Lung microvascular endothelial cell (primary cell): ENCODE results near the gene CNPPD1. TPM values are rescaled to one million over a fixed set of nuclear protein-coding genes. Genes with fewer than 3 reads are reported as not detected.
"Not testable (repeated sequence)": the region's sequence is repeated elsewhere in the genome, so short reads cannot be mapped to it uniquely, and the experiment has no call there.

Source experiments
- DNase-seq, 2 donors: peaks; one replicate each; pipeline versions ENCODE4 v3.0.0 to v3.0.0-alpha.2; 2010; ENCODE audit warnings: low read depth in 2 of 2
- total RNA-seq: library from RNA; depleted of rRNA; stranded (reverse); fragments of >200 nt; gene quantifications from 2 replicates; pipeline ENCODE4 v1.2.1, GENCODE V29; 2014

The CNPPD1 gene
- total RNA-seq, 1 donor from 2014 or later: 26.4 TPM

- peak; percentile 40 to 47 for DNase-seq
Observed at GRCh38 chr2:219207884-219208740, 31.4 kb upstream of the CNPPD1 start.

DNA sequence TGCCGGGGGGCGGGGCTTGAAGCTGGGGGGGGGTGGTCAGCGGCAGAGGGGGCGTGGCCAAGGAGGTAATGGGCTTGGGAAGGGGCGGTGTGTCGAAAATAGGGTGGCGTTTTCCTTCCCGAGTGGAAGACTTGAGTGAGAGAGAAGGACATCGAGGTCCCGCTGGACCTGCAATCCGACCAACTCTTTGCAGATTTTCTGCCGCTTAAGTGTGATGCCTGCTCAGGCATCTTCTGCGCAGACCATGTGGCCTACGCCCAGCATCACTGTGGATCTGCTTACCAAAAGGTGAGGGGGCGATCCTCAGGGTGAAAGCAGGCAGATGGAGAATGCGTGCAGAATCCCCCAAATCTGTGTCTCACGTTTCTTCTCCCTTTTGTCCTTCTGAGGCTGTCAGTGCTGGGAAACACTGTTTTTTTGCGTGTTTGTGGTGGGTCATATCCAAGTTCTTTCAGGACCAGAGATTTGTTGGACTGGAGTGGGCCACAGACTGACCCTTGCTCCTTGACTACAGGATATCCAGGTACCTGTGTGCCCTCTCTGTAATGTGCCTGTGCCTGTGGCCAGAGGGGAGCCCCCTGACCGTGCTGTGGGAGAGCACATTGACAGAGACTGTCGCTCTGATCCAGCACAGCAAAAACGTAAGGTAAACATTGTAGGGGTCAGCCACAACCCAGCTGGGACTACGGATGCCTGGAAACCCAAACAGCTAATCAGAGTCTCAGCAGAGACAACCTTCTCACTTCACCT is 30.6 kb upstream of the CNPPD1 start:
- peak in 1 of 2 donors; percentile 17 for DNase-seq

GRCh38 chr2:219206328-219207133 is 29.8 kb upstream of the CNPPD1 start, which contains the start of gene ZFAND2B:
TSS of gene ZFAND2B (plus strand) at chr2:219206782. CDS start at chr2:219206988, 206 bp downstream.
- peak; percentile 92 to 94 for DNase-seq

- DNase-seq: no peak
Observed at GRCh38 chr2:219205981-219206327, 29.2 kb upstream of the CNPPD1 start.

DNA sequence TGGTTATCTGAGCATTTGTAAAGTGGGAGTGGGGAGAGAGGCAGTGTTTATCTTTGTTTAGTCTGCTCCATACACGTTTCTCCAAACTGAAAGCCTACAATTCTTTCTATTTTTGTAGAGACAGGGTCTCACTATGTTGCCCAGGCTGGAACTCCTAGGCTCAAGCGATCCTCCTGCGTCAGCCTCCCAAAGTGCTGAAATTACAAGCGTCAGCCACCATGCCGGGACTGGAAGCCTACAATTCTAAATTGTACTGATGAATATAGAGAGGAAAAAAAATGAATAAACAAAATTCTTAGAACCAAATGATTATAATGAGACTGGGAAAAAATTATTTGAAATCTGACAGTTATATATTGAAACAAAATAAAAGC is 28.4 kb upstream of the CNPPD1 start:
- no peak for DNase-seq

DNA sequence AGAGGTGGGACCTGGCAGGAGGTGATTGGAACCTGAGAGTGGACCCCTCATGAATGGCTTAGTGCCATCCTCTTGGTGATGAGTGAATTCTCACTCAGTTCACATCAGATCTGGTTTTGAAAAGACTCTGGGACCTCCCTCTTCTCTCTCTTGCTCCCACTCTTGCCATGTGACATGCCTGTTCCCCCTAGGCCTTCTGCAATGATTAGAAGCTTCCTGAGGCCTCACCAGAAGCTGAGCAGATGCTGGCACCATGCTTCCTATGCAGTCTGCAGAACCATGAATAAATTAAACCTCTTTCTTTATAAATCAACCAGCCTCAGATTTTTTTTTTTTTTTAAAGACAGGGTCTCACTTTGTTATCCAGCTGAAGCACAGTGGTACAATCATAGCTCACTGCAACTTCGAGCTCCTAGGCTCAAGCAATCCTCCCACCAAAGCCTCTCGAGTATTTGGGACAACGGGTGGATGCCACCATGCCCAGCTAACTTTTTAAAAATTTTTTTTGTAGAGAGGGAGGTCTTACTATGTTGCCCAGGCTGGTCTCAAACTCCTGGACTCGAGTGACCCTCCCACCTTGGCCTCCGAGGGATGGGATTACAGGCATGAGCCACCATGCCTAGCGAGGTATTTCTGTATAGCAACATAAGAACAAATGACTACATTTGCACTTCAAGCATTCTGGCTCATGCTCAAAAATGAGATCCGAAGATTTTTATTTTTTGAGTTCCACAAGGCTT is 27.9 kb upstream of the CNPPD1 start:
- DNase-seq: no peak

DNA sequence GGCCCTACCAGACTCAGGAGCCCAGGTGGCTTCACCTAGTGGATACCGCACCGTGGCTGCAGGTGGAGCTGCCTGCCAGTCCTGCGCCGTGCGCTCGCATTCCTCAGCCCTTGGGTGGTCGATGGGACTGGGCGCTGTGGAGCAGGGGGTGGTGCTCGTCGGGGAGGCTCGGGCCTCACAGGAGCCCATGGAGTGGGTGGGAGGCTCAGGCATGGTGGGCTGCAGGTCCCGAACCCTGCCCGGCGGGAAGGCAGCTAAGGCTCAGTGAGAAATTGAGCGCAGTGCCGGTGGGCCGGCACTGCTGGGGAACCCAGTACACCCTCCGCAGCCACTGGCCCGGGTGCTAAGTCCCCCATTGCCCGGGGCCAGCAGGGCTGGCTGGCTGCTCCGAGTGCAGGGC is 24.6 kb upstream of the CNPPD1 start:
- not testable (repeated sequence) for DNase-seq

GRCh38 chr2:219200502-219201326 is 24.0 kb upstream of the CNPPD1 start:
- DNase-seq: not testable (repeated sequence)

DNA sequence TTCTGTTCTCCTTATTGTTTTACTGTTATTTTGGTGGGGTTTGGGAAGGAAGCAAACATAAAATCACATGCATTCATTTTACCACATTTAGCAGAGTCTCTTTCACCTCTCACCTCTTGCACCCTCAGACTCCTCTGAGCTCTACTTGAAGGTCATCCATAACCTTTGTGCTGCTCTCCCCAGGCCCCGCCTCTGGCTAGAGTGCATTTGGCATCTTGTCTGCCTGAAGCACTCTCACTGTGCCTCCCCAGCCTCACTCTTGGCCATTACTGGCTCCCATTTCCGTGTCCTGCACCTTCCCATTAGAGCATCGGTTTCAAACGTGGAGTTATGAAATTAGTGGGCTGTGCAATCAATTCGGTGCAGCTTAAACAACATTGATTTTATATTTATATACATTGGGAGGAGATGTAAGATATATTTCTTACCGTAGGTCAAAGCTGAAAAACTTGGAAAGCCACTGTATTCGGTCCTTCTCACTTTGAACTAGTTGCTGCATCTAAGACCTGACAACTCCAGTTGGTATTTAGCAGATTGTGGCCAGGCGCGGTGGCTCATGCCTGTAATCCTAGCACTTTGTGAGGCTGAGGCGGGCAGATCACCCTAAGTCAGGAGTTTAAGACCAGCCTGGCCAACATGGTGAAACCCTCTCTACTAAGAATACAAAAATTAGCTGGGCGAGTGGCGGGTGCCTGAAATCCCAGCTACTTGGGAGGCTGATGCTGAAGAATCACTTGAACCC is 22.9 kb upstream of the CNPPD1 start:
- DNase-seq: no peak

- DNase-seq: no peak
Observed at GRCh38 chr2:219198974-219199373, 22.2 kb upstream of the CNPPD1 start.

DNA sequence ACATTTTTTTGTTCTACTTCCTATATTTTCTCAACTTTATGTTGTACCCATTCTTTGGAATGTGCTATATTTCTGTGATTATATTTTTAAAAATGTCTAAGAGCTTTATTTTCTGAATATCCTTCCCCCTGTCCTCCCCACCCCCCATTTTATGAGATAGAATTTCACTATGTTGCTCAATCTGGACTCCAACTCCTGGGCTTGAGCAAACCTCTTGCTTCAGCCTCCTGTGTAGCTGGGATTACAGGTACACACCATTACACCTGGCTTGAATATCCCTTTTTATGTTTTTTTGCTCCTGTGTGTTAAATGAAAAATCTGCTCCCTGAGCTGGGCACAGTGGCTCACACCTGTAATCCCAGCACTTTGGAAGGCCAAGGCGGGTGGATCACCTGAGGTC is 20.7 kb upstream of the CNPPD1 start:
- no peak for DNase-seq

- DNase-seq: no peak
Observed at GRCh38 chr2:219186754-219187456, 10.2 kb upstream of the CNPPD1 start.

- no peak for DNase-seq
Observed at GRCh38 chr2:219184121-219184520, 7.4 kb upstream of the CNPPD1 start.

- no peak for DNase-seq
Observed at GRCh38 chr2:219183151-219183772, 6.5 kb upstream of the CNPPD1 start.

GRCh38 chr2:219182331-219183150 is 5.8 kb upstream of the CNPPD1 start:
- DNase-seq: no peak

DNA sequence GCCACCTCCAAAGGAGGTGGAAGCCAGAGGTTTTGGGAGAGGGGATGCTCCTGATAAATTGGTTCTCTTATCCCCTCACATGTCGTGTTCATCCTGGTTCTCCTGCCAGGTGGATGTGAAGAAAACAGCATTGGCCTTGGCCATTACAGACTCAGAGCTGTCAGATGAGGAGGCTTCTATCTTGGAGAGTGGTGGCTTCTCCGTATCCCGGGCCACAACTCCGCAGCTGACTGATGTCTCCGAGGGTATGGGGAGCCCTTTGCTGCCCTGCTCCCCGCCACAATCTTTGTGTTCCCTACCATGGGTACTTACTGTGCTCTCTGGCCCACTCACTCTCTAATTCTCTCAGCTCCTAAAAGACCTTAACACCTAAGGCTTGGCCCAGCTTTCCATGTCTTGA is 4.8 kb upstream of the CNPPD1 start:
- DNase-seq: no peak

GRCh38 chr2:219180961-219181360 is 4.2 kb upstream of the CNPPD1 start:
- DNase-seq: no peak
